ENCODE measurements around the gene FAM163A. TPM values are rescaled to one million over a fixed set of nuclear protein-coding genes. Genes with fewer than 3 reads are reported as not detected.
"Not testable (repeated sequence)": the region's sequence is repeated elsewhere in the genome, so short reads cannot be mapped to it uniquely, and the experiment has no call there.

FAM163A gene
- total and polyA plus RNA-seq, 2 donors from 2014 or later: not detected

- H3K27ac ChIP-seq (ENCODE audit: low read depth in 2 of 2, low read length in 2 of 2): no peak overlapping the region
- FAIRE-seq: no peak
- TF ChIP-seq CTCF (IDR thresholded peaks at IDR 0.05; ENCODE audit: borderline replicate concordance, extremely low read depth, insufficient read depth): no peak
- no peak overlapping the region for H3K4me3 ChIP-seq (ENCODE audit: low read length in 3 of 3)
- no peaks in the 10 kb centered on the region for H3K27me3 ChIP-seq (ENCODE audit: control insufficient read depth, insufficient read depth, low read length)
- no peak overlapping the region for H3K9ac ChIP-seq (ENCODE audit: low read length in 3 of 3)
- intact Hi-C loops (cut with DNase I): no loop called here
- H3K4me1 ChIP-seq (ENCODE audit: control insufficient read depth in 2 of 3, insufficient read depth in 2 of 3, low read depth in 1 of 3, low read length in 3 of 3): no peaks in the 10 kb centered on the region
- no peaks in the 10 kb centered on the region for H3K9me3 ChIP-seq (ENCODE audit: control insufficient read depth in 2 of 3, insufficient read depth in 1 of 3, low read length in 3 of 3)
- H3K36me3 ChIP-seq (ENCODE audit: control insufficient read depth in 2 of 3, insufficient read depth in 3 of 3, low read length in 3 of 3): peaks cover 0 to 20% (median 19%) of the 10 kb centered on the region in 3 donors
- DNase-seq: no peak
Observed at GRCh38 chr1:179853102-179853501, 110.0 kb downstream of the FAM163A start.

DNA sequence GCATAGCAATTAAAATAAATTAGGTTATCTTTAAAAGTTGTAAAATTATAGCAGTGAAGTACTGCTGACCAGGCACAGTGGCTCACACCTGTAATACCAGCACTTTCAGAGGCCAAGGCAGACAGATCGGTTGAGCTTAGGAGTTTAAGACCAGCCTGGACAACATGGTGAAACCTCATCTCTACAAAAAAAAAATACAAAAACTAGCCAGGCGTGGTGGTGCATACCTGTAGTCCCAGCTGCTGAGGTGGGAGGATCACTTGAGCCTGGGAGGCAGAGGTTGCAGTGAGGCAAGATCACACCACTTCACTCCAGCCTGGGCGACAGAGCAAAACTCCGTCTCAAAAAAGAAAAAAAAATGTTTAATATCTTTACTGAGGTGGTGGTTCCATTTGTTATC, 112.7 kb downstream of the FAM163A start:
- H3K9ac ChIP-seq (ENCODE audit: low read length in 3 of 3); H3K27me3 ChIP-seq (ENCODE audit: control insufficient read depth, insufficient read depth, low read length); DNase-seq; H3K4me1 ChIP-seq (ENCODE audit: control insufficient read depth in 2 of 3, insufficient read depth in 2 of 3, low read depth in 1 of 3, low read length in 3 of 3); H3K4me3 ChIP-seq (ENCODE audit: low read length in 3 of 3); FAIRE-seq; H3K9me3 ChIP-seq (ENCODE audit: control insufficient read depth in 2 of 3, insufficient read depth in 1 of 3, low read length in 3 of 3); intact Hi-C loops (cut with DNase I); H3K27ac ChIP-seq (ENCODE audit: low read depth in 2 of 2, low read length in 2 of 2): not testable (repeated sequence)
- peaks cover 0 to 10% (median 3%) of the 10 kb centered on the region in 3 donors for H3K36me3 ChIP-seq (ENCODE audit: control insufficient read depth in 2 of 3, insufficient read depth in 3 of 3, low read length in 3 of 3)

DNA sequence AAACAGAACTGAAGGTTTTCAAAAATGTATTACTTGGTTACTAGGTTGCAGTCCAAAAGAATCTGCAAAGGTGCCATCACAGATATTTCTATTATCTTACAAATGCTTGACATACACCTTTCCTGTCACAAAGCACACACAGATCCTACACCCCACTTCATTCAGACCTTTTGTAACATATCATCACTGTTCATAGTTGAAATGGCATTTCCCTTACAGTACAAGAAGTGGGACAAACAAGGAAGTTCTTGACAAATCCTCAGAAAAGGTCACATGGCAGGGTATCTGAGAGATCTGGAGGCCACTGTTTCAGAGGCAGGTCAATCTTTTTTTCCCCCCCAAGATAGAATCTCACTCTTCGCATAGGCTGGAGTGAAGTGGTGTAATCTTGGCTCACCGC, 113.2 kb downstream of the FAM163A start:
- FAIRE-seq (no peak), DNase-seq (no peak)
- Histone ChIP-seq H3K9ac (ENCODE audit: low read length in 3 of 3) (no peak overlapping the region), H3K36me3 (ENCODE audit: control insufficient read depth in 2 of 3, insufficient read depth in 3 of 3, low read length in 3 of 3) (peaks cover 0 to 8% (median 0%) of the 10 kb centered on the region in 3 donors), H3K9me3 (ENCODE audit: control insufficient read depth in 2 of 3, insufficient read depth in 1 of 3, low read length in 3 of 3) (no peaks in the 10 kb centered on the region), H3K4me1 (ENCODE audit: control insufficient read depth in 2 of 3, insufficient read depth in 2 of 3, low read depth in 1 of 3, low read length in 3 of 3) (no peaks in the 10 kb centered on the region), H3K27ac (ENCODE audit: low read depth in 2 of 2, low read length in 2 of 2) (no peak overlapping the region), H3K27me3 (ENCODE audit: control insufficient read depth, insufficient read depth, low read length) (no peaks in the 10 kb centered on the region), H3K4me3 (ENCODE audit: low read length in 3 of 3) (no peak overlapping the region)
- no peak for TF ChIP-seq CTCF (IDR thresholded peaks at IDR 0.05; ENCODE audit: borderline replicate concordance, extremely low read depth, insufficient read depth)
- intact Hi-C loops (cut with DNase I): no loop called here

- FAIRE-seq: no peak
Observed at GRCh38 chr1:179857009-179857408, 113.9 kb downstream of the FAM163A start.

More at GRCh38 chr1:179857009-179857408, 113.9 kb downstream of the FAM163A start:
- DNase-seq: no peak
- Histone ChIP-seq H3K4me1 (ENCODE audit: control insufficient read depth in 2 of 3, insufficient read depth in 2 of 3, low read depth in 1 of 3, low read length in 3 of 3) (no peaks in the 10 kb centered on the region), H3K36me3 (ENCODE audit: control insufficient read depth in 2 of 3, insufficient read depth in 3 of 3, low read length in 3 of 3) (peaks cover 0 to 5% (median 3%) of the 10 kb centered on the region in 3 donors), H3K9ac (ENCODE audit: low read length in 3 of 3) (no peak overlapping the region), H3K9me3 (ENCODE audit: control insufficient read depth in 2 of 3, insufficient read depth in 1 of 3, low read length in 3 of 3) (no peaks in the 10 kb centered on the region), H3K4me3 (ENCODE audit: low read length in 3 of 3) (no peak overlapping the region), H3K27me3 (ENCODE audit: control insufficient read depth, insufficient read depth, low read length) (no peaks in the 10 kb centered on the region), H3K27ac (ENCODE audit: low read depth in 2 of 2, low read length in 2 of 2) (no peak overlapping the region)
- intact Hi-C loops (cut with DNase I): no loop called here
- no peak for TF ChIP-seq CTCF (IDR thresholded peaks at IDR 0.05; ENCODE audit: borderline replicate concordance, extremely low read depth, insufficient read depth)

All from kidney (tissue), 14 donors.